Heart right ventricle (tissue), 16 donors: ENCODE results near the gene R3HCC1L. TPM values are rescaled to one million over a fixed set of nuclear protein-coding genes. Genes with fewer than 3 reads are reported as not detected.

Experiments
- ATAC-seq, 8 donors: fragments of 200-7000 bp; cut with Tn5 transposase; one replicate each; pipeline ENCODE4 v1.9.1; 2020; ENCODE audit warnings: mild to moderate bottlenecking in 8 of 8, moderate library complexity in 8 of 8, moderate number of reproducible peaks in 1 of 8
- DNase-seq, 2 donors: peaks; one replicate each; pipeline ENCODE4 v3.0.0-alpha.2; 2020
- H3K27ac ChIP-seq, 10 donors: fragments of 200-600 bp; sonication (generic) in 2 of 10; one replicate each; pipeline versions ENCODE4 v1.5.0 to v1.8.0; 2020 to 2022; ENCODE audit warnings: mild to moderate bottlenecking in 3 of 10
- H3K27me3 ChIP-seq, 7 donors: fragments of 200-600 bp; one replicate each; pipeline ENCODE4 v1.8.0; 2021 to 2022; ENCODE audit warnings: mild to moderate bottlenecking in 2 of 7
- H3K36me3 ChIP-seq, 9 donors: fragments of 200-600 bp; sonication (generic) in 1 of 9; one replicate each; pipeline versions ENCODE4 v1.5.0 to v1.8.0; 2020 to 2022; ENCODE audit warnings: mild to moderate bottlenecking in 2 of 9
- H3K4me1 ChIP-seq, 9 donors: fragments of 200-600 bp; sonication (generic) in 1 of 9; one replicate each; pipeline versions ENCODE4 v1.5.0 to v1.8.0; 2020 to 2022; ENCODE audit warnings: mild to moderate bottlenecking in 4 of 9
- H3K4me3 ChIP-seq, 10 donors: fragments of 200-600 bp; sonication (generic) in 2 of 10; one replicate each; pipeline versions ENCODE4 v1.5.0 to v1.8.0; 2020 to 2022; ENCODE audit warnings: mild to moderate bottlenecking in 7 of 10, moderate library complexity in 2 of 10
- H3K9me3 ChIP-seq, 11 donors: fragments of 200-600 bp in 10 of 11; sonication (generic) in 2 of 11; one replicate each; pipeline versions ENCODE4 v1.5.0 to v1.8.0; 2013 to 2022; ENCODE audit warnings: mild to moderate bottlenecking in 2 of 11, control low read depth in 1 of 11, moderate library complexity in 1 of 11
- WGBS, 2 donors: extraction: QIAGEN DNeasy Blood & Tissue Kit; methylation state at CpG; one replicate each; pipeline ENCODE4 v1.1.7; 2013; ENCODE audit warnings: inconsistent platforms in 1 of 2; 5-methylcytosine and 5-hydroxymethylcytosine counted together
- intact Hi-C, 10 donors: fragments of 100-400 bp; cut with DNase I; formaldehyde crosslinking; loops; one replicate each; pipeline versions ENCODE4 v1.11.1 to v1.14.2; 2022
- polyA plus RNA-seq, 2 donors: library from polyadenylated mRNA; stranded (reverse); fragments of 200-250 nt; gene quantifications; one replicate each; pipeline ENCODE4 v1.2.3, GENCODE V29; 2013
- total RNA-seq, 10 donors: library from RNA; stranded (reverse); fragmentation: NEBNext Ultra II Directional in 3 of 10; extraction: Animal tissue kit (Norgen Biotek cat#: 25700) in 3 of 10; gene quantifications; one replicate each; pipeline versions ENCODE4 v1.2.1 to v1.2.4, GENCODE V29; 2021 to 2023
- TF ChIP-seq, protein P1 (sequence below), 9 donors: fragments of 200-600 bp; sonication (generic) in 2 of 9; IDR thresholded peaks; one replicate each; pipeline versions ENCODE4 v1.5.0 to v1.8.0; 2021 to 2022; ENCODE audit warnings: antibody characterized with exemption in 9 of 9, mild to moderate bottlenecking in 5 of 9, moderate library complexity in 1 of 9
- donor health status: Arrhythmogenic right ventricular cardiomyopathy.
- donor health status: ischemic (EF 13 %, LVEDD 7.1; RV severe dilation, severe dysfunction).
- donor health status: healthy with polysubstance abuse.
- donor health status: DM: no; HTN: yes; CAD: no.
- donor health status: DM: no; HTN: no; CAD: no.
- donor health status: ischemic (EF 25% LVEDD 6.9; RV normal size, moderate dysfunction).
- donor health status: ischemic (EF 25% LVEDD 5.7; RV mildly dilated, moderate dysfunction).
- donor health status: healthy.
- donor health status: DM: yes; HTN: yes; CAD: no.
- donor health status: Ischemic cardiomyopathy.
- donor health status: ischemic (EF 35%, LVEDD 5.7; RV mildly dilated, moderate dysfunction).
- donor health status: nonischemic (EF 11% LVEDD 7.7; RV severe dilation, severe dysfunction).
- donor health status: DM: yes; HTN: yes; CAD: no.
- donor health status: PGD.
- donor health status: ischemic (EF 29% LVEDD 5.4; RV normal size, mild dysfunction).
- donor health status: nonischemic (EF 23%, LVEDD 6.1; RV moderate dilation, normal function).

Gene R3HCC1L
- total and polyA plus RNA-seq, 12 donors: 3.3 to 6.9 (median 5.2) TPM

DNA sequence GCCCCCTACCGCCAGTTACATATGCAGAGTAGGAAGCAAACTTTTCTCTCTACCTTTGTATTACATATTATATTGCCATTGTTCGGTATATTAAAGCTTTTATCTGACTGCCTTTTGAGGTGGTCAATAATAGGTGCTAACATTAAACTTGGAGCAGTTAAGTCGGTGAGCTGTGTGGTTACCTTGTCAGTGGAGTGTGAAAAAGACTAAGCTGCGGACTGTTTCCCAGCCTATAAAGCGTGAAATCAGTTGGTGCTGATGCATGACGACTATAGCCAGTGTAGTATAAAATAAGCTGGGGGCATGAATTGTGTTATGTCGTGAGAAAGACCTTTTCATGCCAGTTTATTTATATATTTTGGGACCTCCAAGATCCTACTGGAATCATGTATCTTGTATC lies 33.7 kb downstream of the R3HCC1L start:
- H3K4me3 ChIP-seq: no peak overlapping the region
- DNase-seq: no peak
- no peak for ATAC-seq
- no peaks in the 10 kb centered on the region for H3K9me3 ChIP-seq
- H3K4me1 ChIP-seq: peaks cover 0 to 30% (median 17%) of the 10 kb centered on the region in 9 donors
- intact Hi-C loops: loop anchor here in 2 of 10 donors (5.0 to 10.0 kb wide), 2 partner anchors 137 to 144 kb away; no protein-coding TSS in a partner anchor
- TF ChIP-seq, protein P1, sequence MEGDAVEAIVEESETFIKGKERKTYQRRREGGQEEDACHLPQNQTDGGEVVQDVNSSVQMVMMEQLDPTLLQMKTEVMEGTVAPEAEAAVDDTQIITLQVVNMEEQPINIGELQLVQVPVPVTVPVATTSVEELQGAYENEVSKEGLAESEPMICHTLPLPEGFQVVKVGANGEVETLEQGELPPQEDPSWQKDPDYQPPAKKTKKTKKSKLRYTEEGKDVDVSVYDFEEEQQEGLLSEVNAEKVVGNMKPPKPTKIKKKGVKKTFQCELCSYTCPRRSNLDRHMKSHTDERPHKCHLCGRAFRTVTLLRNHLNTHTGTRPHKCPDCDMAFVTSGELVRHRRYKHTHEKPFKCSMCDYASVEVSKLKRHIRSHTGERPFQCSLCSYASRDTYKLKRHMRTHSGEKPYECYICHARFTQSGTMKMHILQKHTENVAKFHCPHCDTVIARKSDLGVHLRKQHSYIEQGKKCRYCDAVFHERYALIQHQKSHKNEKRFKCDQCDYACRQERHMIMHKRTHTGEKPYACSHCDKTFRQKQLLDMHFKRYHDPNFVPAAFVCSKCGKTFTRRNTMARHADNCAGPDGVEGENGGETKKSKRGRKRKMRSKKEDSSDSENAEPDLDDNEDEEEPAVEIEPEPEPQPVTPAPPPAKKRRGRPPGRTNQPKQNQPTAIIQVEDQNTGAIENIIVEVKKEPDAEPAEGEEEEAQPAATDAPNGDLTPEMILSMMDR (IDR thresholded peaks at IDR 0.05): no peak
- 92 to 93% methylated on average over 7 of the region's 7 CpGs for WGBS, 2 donors
- H3K36me3 ChIP-seq: peaks cover 0 to 62% (median 10%) of the 10 kb centered on the region in 9 donors
- H3K27ac ChIP-seq: no peak overlapping the region
- no peaks in the 10 kb centered on the region for H3K27me3 ChIP-seq

DNA sequence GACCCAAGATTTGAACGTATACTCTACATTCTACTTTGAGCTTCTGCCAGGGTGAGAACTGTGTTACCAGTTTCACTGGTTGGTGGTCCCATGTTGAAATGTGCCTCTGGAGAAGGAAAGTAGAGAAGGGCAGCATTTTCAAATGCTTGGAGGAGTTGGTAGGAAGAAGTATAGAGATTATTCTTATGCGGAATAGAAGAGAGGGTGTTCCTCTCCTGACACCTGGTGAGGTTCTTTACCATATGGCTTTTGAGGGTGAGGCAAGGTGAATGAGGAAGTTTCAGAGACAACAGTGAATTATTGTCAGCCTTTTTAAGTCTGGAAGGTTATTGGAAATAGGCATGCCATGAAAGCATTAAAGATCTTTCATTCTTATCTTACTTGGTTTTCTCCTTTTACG lies 34.3 kb downstream of the R3HCC1L start:
- ATAC-seq (no peak), DNase-seq (no peak)
- Histone ChIP-seq H3K9me3 (no peaks in the 10 kb centered on the region), H3K4me3 (no peak overlapping the region), H3K4me1 (peaks cover 0 to 30% (median 17%) of the 10 kb centered on the region in 9 donors), H3K36me3 (peaks cover 0 to 58% (median 9%) of the 10 kb centered on the region in 9 donors), H3K27me3 (no peaks in the 10 kb centered on the region), H3K27ac (no peak overlapping the region)
- WGBS, 2 donors: 91 to 98% methylated on average over 3 of the region's 3 CpGs
- intact Hi-C loops: loop anchor here in 2 of 10 donors (5.0 to 10.0 kb wide), 2 partner anchors 136 to 144 kb away; no protein-coding TSS in a partner anchor
- TF ChIP-seq, protein P1 (IDR thresholded peaks at IDR 0.05): no peak

DNA sequence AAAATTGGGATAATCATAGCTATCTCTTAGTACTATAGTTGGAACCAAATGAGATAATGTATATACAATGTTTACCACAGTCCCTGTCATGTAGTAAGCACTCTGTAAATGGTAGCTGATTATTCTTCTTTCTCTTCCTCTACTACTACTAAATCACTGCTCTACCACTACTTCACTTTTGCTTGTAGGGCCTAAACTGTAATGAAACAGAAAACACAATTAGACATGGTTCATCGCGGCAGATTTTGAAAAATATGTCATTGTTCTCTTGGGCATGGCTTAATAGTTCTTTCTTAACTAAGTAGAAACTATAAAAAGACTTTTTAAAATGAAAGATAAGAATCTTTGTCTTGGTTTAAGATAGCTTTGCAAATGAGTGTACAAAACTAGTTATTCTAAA lies 34.9 kb downstream of the R3HCC1L start:
- Histone ChIP-seq H3K4me3 (no peak overlapping the region), H3K9me3 (no peaks in the 10 kb centered on the region), H3K27me3 (no peaks in the 10 kb centered on the region), H3K27ac (no peak overlapping the region), H3K4me1 (peaks cover 0 to 30% (median 17%) of the 10 kb centered on the region in 9 donors), H3K36me3 (peaks cover 0 to 57% (median 9%) of the 10 kb centered on the region in 9 donors)
- DNase-seq (no peak), ATAC-seq (no peak)
- intact Hi-C loops: loop anchor here in 2 of 10 donors (5.0 to 10.0 kb wide), 2 partner anchors 135 to 143 kb away; no protein-coding TSS in a partner anchor
- WGBS, 2 donors: 80 to 87% methylated on average over 2 of the region's 2 CpGs
- TF ChIP-seq, protein P1 (IDR thresholded peaks at IDR 0.05): no peak

- TF ChIP-seq, protein P1 (IDR thresholded peaks at IDR 0.05): peak; percentile 47 to 86 (median 74)
- 48 to 55% methylated on average over 3 of the region's 3 CpGs for WGBS, 2 donors
- intact Hi-C loops: loop anchor here in 7 of 10 donors (1.0 to 10.0 kb wide), 3 partner anchors 134 to 139 kb away; no protein-coding TSS in a partner anchor
These were observed 36.0 kb downstream of the R3HCC1L start for GRCh38 chr10:98170249-98171117.

More at GRCh38 chr10:98170249-98171117, 36.0 kb downstream of the R3HCC1L start:
- H3K27ac ChIP-seq: no peak overlapping the region
- H3K4me3 ChIP-seq: no peak overlapping the region
- ATAC-seq: peak in 7 of 8 donors; percentile 35 to 66 (median 53)
- no peaks in the 10 kb centered on the region for H3K27me3 ChIP-seq
- DNase-seq: peak in 1 of 2 donors; percentile 16
- peaks cover 0 to 56% (median 7%) of the 10 kb centered on the region in 9 donors for H3K36me3 ChIP-seq
- H3K4me1 ChIP-seq: peaks cover 0 to 30% (median 17%) of the 10 kb centered on the region in 9 donors
- no peaks in the 10 kb centered on the region for H3K9me3 ChIP-seq
